Esophagus (tissue), 2 donors: ENCODE data around the gene PALLD. TPM values are rescaled to one million over a fixed set of nuclear protein-coding genes. Genes with fewer than 3 reads are reported as not detected.

Source experiments
- H3K27ac ChIP-seq, 2 donors: one replicate each; pipeline ENCODE4 v1.5.1; 2013; ENCODE audit warnings: low read depth in 2 of 2, mild to moderate bottlenecking in 2 of 2, inconsistent platforms in 1 of 2, low read length in 1 of 2, moderate library complexity in 1 of 2
- H3K27me3 ChIP-seq, 2 donors: one replicate each; pipeline ENCODE4 v1.6.1; 2013; ENCODE audit warnings: low read length in 2 of 2, control low read depth in 1 of 2, mild to moderate bottlenecking in 1 of 2; ENCODE audit not compliant: insufficient read depth in 2 of 2, control insufficient read depth in 1 of 2
- H3K36me3 ChIP-seq, 2 donors: one replicate each; pipeline ENCODE4 v1.6.1; 2013; ENCODE audit warnings: low read length in 1 of 2; ENCODE audit not compliant: control insufficient read depth in 2 of 2, insufficient read depth in 2 of 2
- H3K4me1 ChIP-seq, 2 donors: one replicate each; pipeline ENCODE4 v1.6.1; 2013; ENCODE audit warnings: low read length in 1 of 2; ENCODE audit not compliant: control insufficient read depth in 2 of 2, insufficient read depth in 2 of 2
- H3K4me3 ChIP-seq, 2 donors: one replicate each; pipeline ENCODE4 v1.5.1; 2013; ENCODE audit warnings: low read length in 2 of 2, mild to moderate bottlenecking in 2 of 2, low read depth in 1 of 2, moderate library complexity in 1 of 2
- H3K9me3 ChIP-seq, 2 donors: one replicate each; pipeline ENCODE4 v1.6.1; 2013; ENCODE audit warnings: mild to moderate bottlenecking in 2 of 2, low read depth in 1 of 2, low read length in 1 of 2, moderate library complexity in 1 of 2; ENCODE audit not compliant: control insufficient read depth in 2 of 2, insufficient read depth in 1 of 2
- WGBS, 2 donors: extraction: QIAGEN DNeasy Blood & Tissue Kit; methylation state at CpG; one replicate each; pipeline ENCODE4 v1.1.7; 2013; 5-methylcytosine and 5-hydroxymethylcytosine counted together
- polyA plus RNA-seq, 2 donors: library from polyadenylated mRNA; stranded (reverse); fragments of 200-250 nt; gene quantifications; one replicate each; pipeline ENCODE4 v1.2.3, GENCODE V29; 2013
- donor health status: healthy with polysubstance abuse.
- donor health status: Bipolar disorder and iron deficiency.

Gene PALLD
- polyA plus RNA-seq, 2 donors, result 34.7 to 101 TPM

DNA sequence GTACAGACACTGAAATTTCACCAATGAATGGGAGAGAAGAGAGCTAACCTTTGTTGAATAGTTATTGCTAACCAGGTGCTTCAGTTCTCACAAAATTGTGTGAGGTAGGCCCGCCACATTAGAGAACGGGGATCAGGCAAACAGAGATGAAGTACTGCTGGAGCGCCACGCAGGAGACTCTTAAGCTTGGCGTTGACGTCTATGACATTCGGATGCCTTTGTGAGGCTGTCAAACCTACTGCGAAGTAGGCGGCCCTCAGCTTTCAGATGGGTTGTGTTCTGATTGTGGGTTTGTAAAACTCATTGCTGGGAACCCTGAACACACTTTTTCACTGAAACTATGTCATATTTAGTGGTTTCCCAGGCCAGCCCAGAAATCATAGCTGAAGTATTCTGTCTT, 339.6 kb downstream of the PALLD start:
- H3K27ac ChIP-seq, result peak overlapping the region in 1 of 2 donors; percentile 40
- H3K27me3 ChIP-seq, result no peaks in the 10 kb centered on the region
- 68 to 78% methylated on average over 9 of the region's 9 CpGs for WGBS, 2 donors
- H3K36me3 ChIP-seq, result no peaks in the 10 kb centered on the region
- peaks cover 3 to 4% of the 10 kb centered on the region in 2 donors for H3K4me1 ChIP-seq
- no peaks in the 10 kb centered on the region for H3K9me3 ChIP-seq
- H3K4me3 ChIP-seq, result peak overlapping the region in 1 of 2 donors; percentile 97

DNA sequence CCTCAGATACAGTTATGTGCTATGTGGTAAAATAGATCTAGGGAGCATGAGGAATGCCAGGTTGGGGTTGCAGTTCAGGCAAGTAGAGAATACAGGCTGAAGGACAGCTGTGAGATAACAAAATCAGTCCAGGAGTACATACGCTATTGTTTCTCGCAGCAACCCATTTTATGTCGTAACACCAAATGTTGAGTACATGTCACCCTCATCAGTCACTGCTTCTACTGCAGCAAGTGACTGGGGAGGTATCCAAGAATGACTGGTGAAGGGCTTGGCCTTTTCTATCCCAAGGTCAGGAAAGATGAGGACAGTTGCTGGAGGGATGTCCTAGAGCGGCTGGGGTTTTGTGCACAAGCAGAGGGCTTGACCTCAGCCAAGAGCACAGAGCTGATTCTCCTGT, 341.1 kb downstream of the PALLD start:
- 81% methylated on average over 4 of the region's 4 CpGs for WGBS, 2 donors
- Histone ChIP-seq H3K36me3 (no peaks in the 10 kb centered on the region), H3K9me3 (no peaks in the 10 kb centered on the region), H3K27me3 (no peaks in the 10 kb centered on the region), H3K4me3 (no peak overlapping the region), H3K27ac (peak overlapping the region; percentile 28 to 63), H3K4me1 (peaks cover 4% of the 10 kb centered on the region in 2 donors)

DNA sequence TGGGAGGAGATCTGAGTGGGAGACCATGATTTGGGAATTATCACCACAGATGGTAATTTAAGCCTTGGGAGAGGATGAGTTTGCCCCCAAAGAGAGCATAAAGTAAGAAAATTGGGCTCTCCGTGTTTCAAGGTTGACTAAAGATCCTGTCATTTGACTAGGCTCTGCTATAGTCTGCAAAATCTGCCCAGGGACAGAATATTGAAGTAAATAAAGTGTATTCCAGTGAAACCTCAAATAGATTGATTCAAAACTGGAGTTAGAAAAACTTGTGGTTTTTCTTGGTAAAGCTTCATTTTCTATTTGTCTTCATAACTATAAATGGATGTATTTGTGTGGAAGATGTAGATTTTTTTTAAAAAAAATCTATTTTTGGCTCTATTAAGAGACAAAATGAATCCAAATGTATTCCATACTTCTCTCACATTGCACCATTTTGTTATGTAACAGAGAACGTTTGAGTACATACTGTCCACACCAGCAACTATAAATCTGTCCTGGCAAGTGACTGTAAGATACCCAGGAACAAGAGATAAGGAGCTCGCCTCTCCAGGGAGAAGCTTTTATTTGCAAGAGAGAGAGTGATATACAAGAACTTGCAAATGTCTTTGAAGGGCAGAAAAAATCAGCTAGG, 343.0 kb downstream of the PALLD start:
- no peaks in the 10 kb centered on the region for H3K27me3 ChIP-seq
- H3K27ac ChIP-seq, result peak overlapping the region; percentile 36 to 49
- peaks cover 0 to 1% of the 10 kb centered on the region in 2 donors for H3K36me3 ChIP-seq
- peaks cover 4% of the 10 kb centered on the region in 2 donors for H3K4me1 ChIP-seq
- H3K4me3 ChIP-seq, result no peak overlapping the region
- H3K9me3 ChIP-seq, result no peaks in the 10 kb centered on the region
- WGBS, 2 donors, result 47 to 51% methylated on average over 3 of the region's 3 CpGs

DNA sequence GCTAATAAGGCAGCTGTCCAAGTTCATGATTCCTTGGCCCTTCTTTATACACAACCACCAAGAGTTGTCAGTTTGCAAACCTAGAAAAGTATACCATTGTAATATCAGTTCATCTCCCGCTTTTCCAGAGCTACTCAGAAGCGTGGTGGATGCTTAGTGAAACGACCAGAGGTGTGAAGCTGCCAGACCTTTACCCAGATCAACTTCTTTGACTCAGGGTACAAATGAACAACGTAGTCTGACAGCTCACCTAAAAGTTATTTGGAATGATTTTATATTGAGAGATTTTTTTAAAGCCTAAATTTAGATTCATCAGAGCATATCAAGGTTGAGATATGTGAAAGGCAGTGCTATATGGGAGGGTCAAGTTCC, 343.5 kb downstream of the PALLD start:
- 55 to 63% methylated on average over 4 of the region's 4 CpGs for WGBS, 2 donors
- H3K36me3 ChIP-seq, result peaks cover 0 to 3% of the 10 kb centered on the region in 2 donors
- H3K27ac ChIP-seq, result peak overlapping the region in 1 of 2 donors; percentile 40
- no peak overlapping the region for H3K4me3 ChIP-seq
- peaks cover 4% of the 10 kb centered on the region in 2 donors for H3K4me1 ChIP-seq
- H3K9me3 ChIP-seq, result no peaks in the 10 kb centered on the region
- no peaks in the 10 kb centered on the region for H3K27me3 ChIP-seq

DNA sequence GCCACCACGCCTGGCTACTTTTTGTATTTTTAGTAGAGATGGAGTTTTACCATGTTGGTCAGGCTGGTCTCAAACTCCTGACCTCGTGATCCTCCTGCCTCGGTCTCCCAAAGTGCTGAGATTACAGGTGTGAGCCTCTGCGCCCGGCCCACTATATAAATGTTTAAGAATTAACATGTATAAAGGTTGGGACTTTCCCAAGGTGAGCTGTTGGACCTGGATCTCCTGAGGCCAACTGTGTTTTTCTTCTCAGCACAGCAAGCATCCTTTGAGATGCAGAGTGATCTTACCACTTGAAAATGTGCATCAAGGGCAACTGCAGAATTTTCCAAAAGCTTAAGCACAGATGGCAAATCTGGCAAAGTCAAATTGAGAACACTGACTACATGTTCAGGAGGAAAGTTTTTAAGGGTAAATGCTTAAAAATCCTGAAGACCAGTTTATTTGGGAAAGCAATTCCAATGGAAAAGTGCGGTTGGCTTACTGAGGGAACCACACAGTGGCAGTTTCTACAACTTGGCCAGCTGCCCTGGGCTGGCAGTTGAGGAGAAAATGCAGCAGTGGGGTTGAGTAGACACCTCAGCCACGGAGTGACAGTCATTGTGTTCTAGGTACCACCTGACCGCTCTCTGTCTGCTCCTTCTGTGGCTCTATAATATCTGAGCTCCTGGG, 344.3 kb downstream of the PALLD start:
- H3K9me3 ChIP-seq, result no peaks in the 10 kb centered on the region
- WGBS, 2 donors, result 71 to 74% methylated on average over 8 of the region's 8 CpGs
- peaks cover 2 to 4% of the 10 kb centered on the region in 2 donors for H3K4me1 ChIP-seq
- no peaks in the 10 kb centered on the region for H3K27me3 ChIP-seq
- H3K27ac ChIP-seq, result peak overlapping the region; percentile 33 to 40
- peaks cover 0 to 3% of the 10 kb centered on the region in 2 donors for H3K36me3 ChIP-seq
- no peak overlapping the region for H3K4me3 ChIP-seq

DNA sequence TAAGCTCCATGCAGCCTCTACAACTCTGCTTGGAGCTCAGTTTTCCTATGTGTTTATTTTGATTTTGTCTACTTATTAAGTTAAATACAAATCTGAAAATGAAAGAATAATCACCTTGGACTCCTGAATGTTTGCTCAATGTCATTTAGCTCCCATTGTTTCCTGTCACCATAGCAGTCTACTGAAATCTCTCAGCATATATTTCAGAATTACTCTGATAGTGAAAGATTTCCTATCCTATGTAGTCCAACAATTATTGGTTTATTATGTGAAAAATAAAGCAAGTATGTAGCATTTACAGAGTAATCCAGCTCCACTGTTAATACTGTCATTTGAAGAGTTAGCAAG, 344.8 kb downstream of the PALLD start:
- Histone ChIP-seq H3K9me3 (no peaks in the 10 kb centered on the region), H3K27ac (peak overlapping the region; percentile 13 to 40), H3K36me3 (peaks cover 0 to 3% of the 10 kb centered on the region in 2 donors), H3K4me3 (no peak overlapping the region), H3K27me3 (no peaks in the 10 kb centered on the region), H3K4me1 (peaks cover 2 to 4% of the 10 kb centered on the region in 2 donors)

DNA sequence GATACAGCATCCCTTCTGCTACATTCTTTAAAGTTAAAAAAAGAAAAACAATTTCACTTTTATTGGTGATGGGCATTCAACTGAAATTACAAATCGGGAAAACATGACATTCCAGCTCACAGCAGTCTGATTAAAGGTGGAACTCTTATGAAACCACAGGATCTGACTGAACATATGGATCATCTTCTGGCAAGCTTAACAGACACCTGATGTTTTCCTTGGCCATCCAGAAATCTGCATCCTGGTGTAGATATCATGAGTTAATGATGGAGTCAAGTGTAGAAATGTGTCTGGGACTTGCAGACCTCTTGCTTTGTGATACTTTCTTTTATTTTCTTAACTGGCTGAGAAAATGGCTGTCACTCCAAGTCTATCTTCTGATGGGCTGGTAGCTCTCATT, 345.3 kb downstream of the PALLD start:
- Histone ChIP-seq H3K27ac (peak overlapping the region in 1 of 2 donors; percentile 22), H3K27me3 (no peaks in the 10 kb centered on the region), H3K9me3 (no peaks in the 10 kb centered on the region), H3K4me3 (no peak overlapping the region), H3K4me1 (peaks cover 2 to 4% of the 10 kb centered on the region in 2 donors), H3K36me3 (peaks cover 0 to 3% of the 10 kb centered on the region in 2 donors)
- WGBS, 2 donors, result 61 to 70% methylated on average over 1 of the region's 1 CpG

DNA sequence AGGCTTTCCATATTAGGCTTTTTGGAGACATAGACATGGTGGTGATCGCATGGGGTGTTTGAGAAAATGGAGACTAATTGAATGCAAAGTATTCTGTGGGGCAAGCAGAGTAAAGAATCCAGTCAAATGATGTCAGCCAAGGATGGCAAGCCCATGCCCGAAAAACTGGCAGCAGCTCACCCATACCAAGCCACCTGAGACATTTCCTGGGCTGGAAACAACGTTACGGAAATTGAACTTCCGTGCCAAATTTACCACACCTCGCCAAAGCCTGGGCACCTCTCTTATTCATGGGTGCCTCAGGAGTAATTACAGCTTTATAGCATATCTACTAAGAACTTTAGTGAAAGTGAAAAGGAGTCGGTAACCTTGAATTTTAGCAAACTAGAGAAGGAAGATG, 346.8 kb downstream of the PALLD start:
- Histone ChIP-seq H3K27me3 (no peaks in the 10 kb centered on the region), H3K36me3 (peaks cover 0 to 3% of the 10 kb centered on the region in 2 donors), H3K27ac (peak overlapping the region; percentile 40 to 61), H3K9me3 (no peaks in the 10 kb centered on the region), H3K4me1 (peaks cover 2 to 4% of the 10 kb centered on the region in 2 donors), H3K4me3 (no peak overlapping the region)
- WGBS, 2 donors, result 40 to 62% methylated on average over 7 of the region's 7 CpGs

DNA sequence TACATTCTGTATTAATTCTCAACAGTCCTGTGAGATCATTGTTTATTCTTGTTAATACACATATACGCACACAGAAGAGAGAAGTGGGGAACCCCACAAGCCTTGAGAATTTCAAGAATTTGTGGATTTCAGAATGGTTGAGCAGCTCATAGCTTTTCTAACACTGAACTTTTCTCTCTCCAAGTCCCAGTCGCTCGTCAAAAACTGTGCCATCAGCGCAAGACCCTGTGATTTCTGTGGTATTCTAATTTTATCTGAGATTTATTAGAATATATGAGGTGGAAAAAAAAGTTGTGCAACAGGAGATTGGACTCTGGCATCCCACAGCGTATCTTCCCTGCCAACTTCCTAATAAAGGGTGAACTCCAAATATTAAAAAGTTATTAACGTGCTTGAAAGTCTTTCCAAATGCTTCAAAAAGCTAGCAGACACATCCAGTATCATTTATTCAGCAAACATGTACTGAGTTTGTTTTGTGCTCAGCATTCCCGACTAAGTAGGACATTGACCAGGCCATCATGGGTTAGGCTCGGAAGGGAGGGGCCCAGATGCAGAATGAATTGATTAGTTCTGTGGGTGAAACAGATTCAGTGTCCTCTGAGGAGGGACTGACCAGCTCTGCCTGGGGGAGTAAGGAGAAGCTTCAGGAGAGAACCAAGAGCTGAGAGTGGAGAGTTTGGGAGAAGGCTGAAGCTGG, 347.6 kb downstream of the PALLD start:
- Histone ChIP-seq H3K27me3 (no peaks in the 10 kb centered on the region), H3K36me3 (peaks cover 0 to 3% of the 10 kb centered on the region in 2 donors), H3K4me3 (no peak overlapping the region), H3K9me3 (no peaks in the 10 kb centered on the region), H3K27ac (peak overlapping the region; percentile 60 to 70), H3K4me1 (peaks cover 2 to 4% of the 10 kb centered on the region in 2 donors)
- WGBS, 2 donors, result 40 to 51% methylated on average over 8 of the region's 8 CpGs
